HepG2 (cell line): Measurements from ENCODE around the gene MSI2. TPM values are rescaled to one million over a fixed set of nuclear protein-coding genes. Genes with fewer than 3 reads are reported as not detected.

Experiments used
- ATF3 ChIP-seq: sonication (generic); formaldehyde crosslinking; IDR thresholded peaks from 2 replicates; pipeline ENCODE4 v1.4.0; 2020; ENCODE audit warnings: missing genetic modification reagents
- ATF7 ChIP-seq, 2 experiments: fragments of 450-650 bp in 1 of 2; sonication (generic) in 1 of 2; formaldehyde crosslinking in 1 of 2; IDR thresholded peaks; 2 replicates each; pipeline versions ENCODE4 v1.4.0 to v1.6.1; 2016 to 2020; ENCODE audit warnings: antibody characterized with exemption in 1 of 2, mild to moderate bottlenecking in 1 of 2, missing genetic modification reagents in 1 of 2
- KDM2A ChIP-seq: sonication (generic); formaldehyde crosslinking; IDR thresholded peaks from 2 replicates; pipeline ENCODE4 v1.4.0; 2020; ENCODE audit warnings: low read depth, missing genetic modification reagents, borderline replicate concordance
- MAFF ChIP-seq: IDR thresholded peaks from 2 replicates; pipeline ENCODE4 v1.6.1; 2011; ENCODE audit warnings: low read depth, low read length, improper control_type of control experiment
- NFAT5 ChIP-seq: sonication (generic); formaldehyde crosslinking; IDR thresholded peaks from 2 replicates; pipeline ENCODE4 v1.4.0; 2020; ENCODE audit warnings: missing genetic modification reagents
- NR2F1 ChIP-seq, 2 experiments: fragments of 450-650 bp in 1 of 2; formaldehyde crosslinking in 1 of 2; IDR thresholded peaks; 2 replicates each; pipeline versions ENCODE4 v1.5.0 to v1.6.1; 2016 to 2020; ENCODE audit warnings: mild to moderate bottlenecking in 1 of 2, missing compliant biosample characterization in 1 of 2, missing genetic modification reagents in 1 of 2, moderate library complexity in 1 of 2
- PRMT3 ChIP-seq: sonication (generic); formaldehyde crosslinking; IDR thresholded peaks from 2 replicates; pipeline ENCODE4 v1.8.1; 2022; ENCODE audit warnings: low read depth, mild to moderate bottlenecking, moderate library complexity, missing genetic modification reagents, borderline replicate concordance
- SOX5 ChIP-seq: IDR thresholded peaks from 2 replicates; pipeline ENCODE4 v1.6.1; 2016; ENCODE audit warnings: borderline replicate concordance
- SRY ChIP-seq: sonication (generic); formaldehyde crosslinking; IDR thresholded peaks from 2 replicates; pipeline ENCODE4 v1.8.0; 2022; ENCODE audit warnings: mild to moderate bottlenecking, missing genetic modification reagents
- TEAD3 ChIP-seq: optimal IDR thresholded peaks from 2 replicates; pipeline ENCODE3; 2016; ENCODE audit warnings: borderline replicate concordance
- ZBTB14 ChIP-seq: sonication (generic); formaldehyde crosslinking; IDR thresholded peaks from 2 replicates; pipeline ENCODE4 v1.4.0; 2020; ENCODE audit warnings: missing genetic modification reagents
- ZNF556 ChIP-seq: sonication (generic); formaldehyde crosslinking; IDR thresholded peaks from 2 replicates; pipeline ENCODE4 v1.4.0; 2020; ENCODE audit warnings: mild to moderate bottlenecking, missing genetic modification reagents, borderline replicate concordance
- ZNF652 ChIP-seq: IDR thresholded peaks from 2 replicates; pipeline ENCODE4 v1.6.1; 2016; ENCODE audit warnings: low read depth, borderline replicate concordance
- ZNF891 ChIP-seq: sonication (generic); formaldehyde crosslinking; IDR thresholded peaks from 2 replicates; pipeline ENCODE4 v1.5.0; 2020; ENCODE audit warnings: mild to moderate bottlenecking, missing genetic modification reagents
- polyA plus RNA-seq, 8 experiments: library from polyadenylated mRNA; depleted of rRNA in 3 of 8; stranded (reverse) in 7 of 8; unstranded in 1 of 8; fragments of >200 nt; fragmentation: Illumina TruSeq in 4 of 8; extraction: Trizol in 4 of 8; gene quantifications; 2 replicates each; pipeline versions ENCODE4 v1.2.1 to v1.2.3, GENCODE V29; 2011 to 2016; ENCODE audit warnings: low read depth in 4 of 8, missing spikeins in 1 of 8, mixed read lengths in 1 of 8; ENCODE audit not compliant: insufficient read depth in 1 of 8
- total RNA-seq, 5 experiments: library from RNA; depleted of rRNA; stranded (reverse); fragments of >200 nt; fragmentation: Illumina TruSeq; extraction: Trizol; gene quantifications; 2 replicates each; pipeline ENCODE4 v1.2.3, GENCODE V29; 2016; ENCODE audit warnings: low read depth in 1 of 5

Gene MSI2
- total and polyA plus RNA-seq, 2 of the 13 experiments (the other 11 are each of a cell fraction or from before 2014, with no cell fraction given): 77.5 to 78.4 TPM

- TF ChIP-seq MAFF (no peak), NFAT5 (0 out of 2 replicates have a peak, but pooled peaks have one; percentile 37), ZBTB14 (CRISPR knock-in tag) (peak; percentile 31; the same call in 1 of the 2 replicates), NR2F1 (CRISPR knock-in tag; IDR thresholded peaks at IDR 0.05) (peak in 1 of 2 experiments; percentile 60; a peak in 2 of 4 replicates), SOX5 (CRISPR knock-in tag) (peak; percentile 99), TEAD3 (CRISPR knock-in tag) (peak; percentile 60), ATF7 (IDR thresholded peaks at IDR 0.05) (no peak), ATF7 (CRISPR knock-in tag; IDR thresholded peaks at IDR 0.05) (peak; percentile 43; the same call in 1 of the 2 replicates), ZNF652 (CRISPR knock-in tag) (no peak; the same call in 1 of the 2 replicates), KDM2A (CRISPR knock-in tag) (peak; percentile 47; the same call in 1 of the 2 replicates), ZNF891 (CRISPR knock-in tag) (peak; percentile 69; the same call in 1 of the 2 replicates), SRY (CRISPR knock-in tag) (0 out of 2 replicates have a peak, but pooled peaks have one; percentile 21), ZNF556 (CRISPR knock-in tag) (no peak), ATF3 (CRISPR knock-in tag) (no peak), PRMT3 (CRISPR knock-in tag) (no peak; the same call in 1 of the 2 replicates)
- TF ChIP-seq, all 625 proteins: peak for 255
Measured at GRCh38 chr17:57407287-57408070, 151.2 kb downstream of the MSI2 start (continued).
